Breast epithelium (tissue), 4 donors: ENCODE results near the gene ALDH2. TPM values are rescaled to one million over a fixed set of nuclear protein-coding genes. Genes with fewer than 3 reads are reported as not detected.

Experiments
- DNase-seq, 2 donors: peaks; one replicate each; pipeline ENCODE4 v3.0.0-alpha.2; 2019; ENCODE audit warnings: low spot score in 2 of 2
- H3K27ac ChIP-seq, 2 donors: fragments of 200-600 bp; sonication (generic) in 1 of 2; one replicate each; pipeline ENCODE4 v1.5.1; 2016 to 2019; ENCODE audit warnings: mild to moderate bottlenecking in 1 of 2
- H3K27me3 ChIP-seq, 2 donors: fragments of 200-600 bp; sonication (generic) in 1 of 2; one replicate each; pipeline versions ENCODE4 v1.5.1 to v1.6.0; 2017 to 2019; ENCODE audit warnings: control low read depth in 1 of 2, mild to moderate bottlenecking in 1 of 2
- H3K36me3 ChIP-seq: fragments of 200-600 bp; one replicate; pipeline ENCODE4 v1.5.1; 2019
- H3K4me1 ChIP-seq, 2 donors: fragments of 200-600 bp; sonication (generic); one replicate each; pipeline ENCODE4 v1.5.1; 2016 to 2019; ENCODE audit warnings: control low read depth in 1 of 2
- H3K4me3 ChIP-seq, 3 donors: fragments of 200-600 bp; sonication (generic); 1 replicate in 2 of 3; 2 replicates in 1 of 3; pipeline ENCODE4 v1.5.1; 2016 to 2019; ENCODE audit warnings: mild to moderate bottlenecking in 3 of 3, moderate library complexity in 2 of 3
- H3K9me3 ChIP-seq, 2 donors: fragments of 200-600 bp; sonication (generic) in 1 of 2; one replicate each; pipeline ENCODE4 v1.5.1; 2016 to 2019; ENCODE audit warnings: control low read depth in 1 of 2
- POLR2A ChIP-seq: fragments of 450-650 bp; IDR thresholded peaks from one replicate; pipeline ENCODE4 v1.6.1; 2016; ENCODE audit warnings: antibody characterized with exemption, mild to moderate bottlenecking, moderate library complexity
- POLR2AphosphoS5 ChIP-seq, 3 donors: sonication (generic); formaldehyde crosslinking; IDR thresholded peaks; one replicate each; pipeline ENCODE4 v1.6.1; 2017; ENCODE audit warnings: antibody characterized with exemption in 3 of 3
- intact Hi-C: fragments of 100-400 bp; cut with DNase I; formaldehyde crosslinking; loops from one replicate; pipeline ENCODE4 v1.15.1; 2023; ENCODE audit warnings: low total_unique reads
- total RNA-seq, 3 donors: library from RNA; depleted of rRNA; stranded (reverse); fragments of >200 nt; gene quantifications; one replicate each; pipeline ENCODE4 v1.1.0, GENCODE V29; 2016
- TF ChIP-seq, protein P1 (sequence below), 3 donors: fragments of 450-650 bp; IDR thresholded peaks; one replicate each; pipeline ENCODE4 v1.5.1; 2016 to 2017; ENCODE audit warnings: antibody characterized with exemption in 3 of 3, mild to moderate bottlenecking in 3 of 3, moderate library complexity in 3 of 3

ALDH2 gene
- total RNA-seq, 3 donors from 2014 or later: 56.4 to 433 (median 63.4) TPM

DNA sequence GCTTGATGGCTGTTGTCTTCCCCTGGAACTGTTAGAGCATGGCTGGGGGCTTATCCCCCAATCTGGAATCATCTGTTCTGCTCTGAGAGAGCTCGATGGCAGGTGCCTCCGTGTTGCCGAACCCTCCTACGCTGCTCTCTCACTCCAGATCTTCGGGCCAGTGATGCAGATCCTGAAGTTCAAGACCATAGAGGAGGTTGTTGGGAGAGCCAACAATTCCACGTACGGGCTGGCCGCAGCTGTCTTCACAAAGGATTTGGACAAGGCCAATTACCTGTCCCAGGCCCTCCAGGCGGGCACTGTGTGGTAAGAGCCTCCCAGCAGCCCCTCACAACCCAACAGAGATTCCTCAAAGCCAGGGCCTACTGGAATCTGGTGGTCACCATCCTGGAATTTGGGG, 33.0 kb downstream of the ALDH2 start:
- Histone ChIP-seq H3K4me3 (no peak overlapping the region), H3K4me1 (no peaks in the 10 kb centered on the region), H3K9me3 (no peaks in the 10 kb centered on the region), H3K36me3 (no peaks in the 10 kb centered on the region), H3K27ac (no peak overlapping the region), H3K27me3 (no peaks in the 10 kb centered on the region)
- DNase-seq: no peak
- TF ChIP-seq POLR2A (no peak), POLR2AphosphoS5 (IDR thresholded peaks at IDR 0.05) (no peak)
- TF ChIP-seq, protein P1, sequence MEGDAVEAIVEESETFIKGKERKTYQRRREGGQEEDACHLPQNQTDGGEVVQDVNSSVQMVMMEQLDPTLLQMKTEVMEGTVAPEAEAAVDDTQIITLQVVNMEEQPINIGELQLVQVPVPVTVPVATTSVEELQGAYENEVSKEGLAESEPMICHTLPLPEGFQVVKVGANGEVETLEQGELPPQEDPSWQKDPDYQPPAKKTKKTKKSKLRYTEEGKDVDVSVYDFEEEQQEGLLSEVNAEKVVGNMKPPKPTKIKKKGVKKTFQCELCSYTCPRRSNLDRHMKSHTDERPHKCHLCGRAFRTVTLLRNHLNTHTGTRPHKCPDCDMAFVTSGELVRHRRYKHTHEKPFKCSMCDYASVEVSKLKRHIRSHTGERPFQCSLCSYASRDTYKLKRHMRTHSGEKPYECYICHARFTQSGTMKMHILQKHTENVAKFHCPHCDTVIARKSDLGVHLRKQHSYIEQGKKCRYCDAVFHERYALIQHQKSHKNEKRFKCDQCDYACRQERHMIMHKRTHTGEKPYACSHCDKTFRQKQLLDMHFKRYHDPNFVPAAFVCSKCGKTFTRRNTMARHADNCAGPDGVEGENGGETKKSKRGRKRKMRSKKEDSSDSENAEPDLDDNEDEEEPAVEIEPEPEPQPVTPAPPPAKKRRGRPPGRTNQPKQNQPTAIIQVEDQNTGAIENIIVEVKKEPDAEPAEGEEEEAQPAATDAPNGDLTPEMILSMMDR (IDR thresholded peaks at IDR 0.05): no peak
- intact Hi-C loops: loop anchor here (5.0 kb wide), 1 partner anchor 52 kb away; no protein-coding TSS in a partner anchor

DNA sequence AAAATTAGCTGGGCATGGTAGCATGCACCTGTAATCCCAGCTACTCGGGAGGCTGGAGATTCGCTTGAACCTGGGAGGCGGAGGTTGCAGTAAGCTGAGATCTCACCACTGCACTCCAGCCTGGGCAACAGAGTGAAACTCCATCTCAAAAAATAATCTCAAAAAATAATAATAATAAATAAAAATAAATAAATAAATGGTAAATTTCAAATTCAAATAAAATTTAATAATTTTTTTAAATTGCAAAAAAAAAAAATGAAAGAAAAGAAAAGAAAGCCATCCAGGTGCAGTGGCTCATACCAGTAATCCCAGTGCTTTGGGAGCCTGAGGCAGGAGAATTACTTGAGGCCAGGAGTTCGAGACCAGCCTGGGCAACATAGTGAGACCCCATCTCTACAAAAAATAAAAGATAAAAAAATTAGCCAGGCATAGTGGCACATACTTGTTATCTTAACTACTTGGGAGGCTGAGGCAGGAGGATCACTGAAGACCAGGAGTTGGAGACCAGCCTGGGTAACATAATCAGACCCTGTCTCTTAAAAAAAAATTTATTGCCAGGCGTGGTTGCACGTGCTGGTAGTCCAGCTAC, 36.4 kb downstream of the ALDH2 start:
- DNase-seq: no peak

DNA sequence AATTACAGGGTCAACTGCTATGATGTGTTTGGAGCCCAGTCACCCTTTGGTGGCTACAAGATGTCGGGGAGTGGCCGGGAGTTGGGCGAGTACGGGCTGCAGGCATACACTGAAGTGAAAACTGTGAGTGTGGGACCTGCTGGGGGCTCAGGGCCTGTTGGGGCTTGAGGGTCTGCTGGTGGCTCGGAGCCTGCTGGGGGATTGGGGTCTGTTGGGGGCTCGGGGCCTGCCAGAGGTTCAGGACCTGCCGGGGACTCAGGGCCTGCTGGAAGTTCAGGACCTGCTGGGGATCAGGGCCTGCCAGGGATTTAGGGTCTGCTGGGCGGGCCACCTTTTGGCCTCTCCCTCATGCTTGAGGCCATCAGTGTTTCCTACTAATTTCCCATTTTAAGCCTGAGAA, 37.1 kb downstream of the ALDH2 start:
- Histone ChIP-seq H3K4me3 (no peak overlapping the region), H3K36me3 (no peaks in the 10 kb centered on the region), H3K9me3 (no peaks in the 10 kb centered on the region), H3K27me3 (no peaks in the 10 kb centered on the region), H3K27ac (no peak overlapping the region), H3K4me1 (no peaks in the 10 kb centered on the region)
- intact Hi-C loops: no loop called here
- no peak for DNase-seq
- TF ChIP-seq POLR2AphosphoS5 (IDR thresholded peaks at IDR 0.05): no peak
- TF ChIP-seq, protein P1 (IDR thresholded peaks at IDR 0.05): no peak
- no peak for TF ChIP-seq POLR2A

More for the DNA sequence above, 36.4 kb downstream of the ALDH2 start:
- Histone ChIP-seq H3K36me3 (no peaks in the 10 kb centered on the region), H3K27ac (no peak overlapping the region), H3K4me1 (no peaks in the 10 kb centered on the region), H3K4me3 (no peak overlapping the region), H3K9me3 (no peaks in the 10 kb centered on the region), H3K27me3 (no peaks in the 10 kb centered on the region)
- intact Hi-C loops: no loop called here
- TF ChIP-seq POLR2A (no peak), POLR2AphosphoS5 (IDR thresholded peaks at IDR 0.05) (no peak)
- TF ChIP-seq, protein P1 (IDR thresholded peaks at IDR 0.05): no peak

DNA sequence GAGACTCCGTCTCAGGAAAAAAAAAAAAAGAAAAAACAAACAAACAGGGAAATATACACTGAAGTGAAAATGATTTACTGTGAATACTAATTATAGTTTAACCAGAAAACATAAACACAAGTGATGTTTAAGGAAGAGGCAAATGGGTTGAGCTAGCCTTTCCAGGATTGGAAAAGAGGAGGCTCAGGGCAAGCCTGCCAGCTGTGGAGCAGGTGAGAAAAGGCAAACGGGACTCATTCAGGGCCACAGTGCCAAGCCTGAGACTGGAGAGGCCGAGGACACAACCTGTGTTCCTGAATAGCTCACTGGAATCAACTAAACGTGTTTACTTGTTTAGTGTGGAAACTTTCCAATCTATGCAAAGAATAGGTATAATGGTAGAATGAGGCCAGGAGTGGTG, 39.6 kb downstream of the ALDH2 start:
- TF ChIP-seq, protein P1 (IDR thresholded peaks at IDR 0.05): no peak
- TF ChIP-seq POLR2AphosphoS5 (IDR thresholded peaks at IDR 0.05) (no peak), POLR2A (no peak)
- intact Hi-C loops: no loop called here
- no peak overlapping the region for H3K4me3 ChIP-seq
- no peak overlapping the region for H3K27ac ChIP-seq
- no peak for DNase-seq
- no peaks in the 10 kb centered on the region for H3K36me3 ChIP-seq
- H3K4me1 ChIP-seq: no peaks in the 10 kb centered on the region
- H3K27me3 ChIP-seq: no peaks in the 10 kb centered on the region
- H3K9me3 ChIP-seq: no peaks in the 10 kb centered on the region

DNA sequence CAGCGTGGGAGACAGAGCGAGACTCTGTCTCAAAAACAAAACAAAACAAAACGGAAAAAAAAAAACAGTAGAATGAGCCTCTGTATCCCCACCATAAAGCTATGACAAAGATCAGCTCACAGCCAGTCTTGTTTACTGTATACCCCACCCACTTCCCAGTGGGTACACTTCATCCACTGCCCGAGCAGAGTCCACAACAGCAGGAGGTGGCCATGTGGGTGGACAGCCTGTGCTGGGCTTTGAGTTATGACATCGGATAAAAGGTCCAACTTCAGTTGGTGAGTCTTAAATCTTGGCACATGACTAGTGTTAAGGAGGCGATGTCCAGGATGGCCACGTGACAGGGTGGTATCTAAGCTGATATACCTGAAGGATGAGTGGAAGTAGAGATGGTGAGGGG, 40.5 kb downstream of the ALDH2 start:
- no peak for DNase-seq
- H3K36me3 ChIP-seq: no peaks in the 10 kb centered on the region
- H3K4me1 ChIP-seq: no peaks in the 10 kb centered on the region
- intact Hi-C loops: no loop called here
- no peak overlapping the region for H3K27ac ChIP-seq
- no peak overlapping the region for H3K4me3 ChIP-seq
- TF ChIP-seq POLR2AphosphoS5 (IDR thresholded peaks at IDR 0.05) (no peak), POLR2A (no peak)
- TF ChIP-seq, protein P1 (IDR thresholded peaks at IDR 0.05): no peak
- no peaks in the 10 kb centered on the region for H3K27me3 ChIP-seq
- H3K9me3 ChIP-seq: no peaks in the 10 kb centered on the region
